Frontal cortex (tissue), 4 donors: ENCODE results near the gene S100Z. TPM values are rescaled to one million over a fixed set of nuclear protein-coding genes. Genes with fewer than 3 reads are reported as not detected.
"Not testable (repeated sequence)": the region's sequence is repeated elsewhere in the genome, so short reads cannot be mapped to it uniquely, and the experiment has no call there.

Experiments used
- DNase-seq, 2 donors: peaks; one replicate each; pipeline ENCODE4 v3.0.0; 2012; ENCODE audit warnings: low spot score in 2 of 2
- FAIRE-seq: peaks from 2 replicates; lab custom pipeline; 2012; peaks lifted over from hg19 to GRCh38; lab: Jason Lieb, UNC
- total RNA-seq: library from RNA; depleted of rRNA; stranded (reverse); fragments of >200 nt; gene quantifications from one replicate; pipeline ENCODE4 v1.2.3, GENCODE V29; 2014
- donor health status: control.
- donor health status: control.
- donor health status: control.

The S100Z gene
- total RNA-seq, 1 donor from 2014 or later, result not detected

GRCh38 chr5:76822105-76822731 is 27.6 kb upstream of the S100Z start:
- FAIRE-seq, result not testable (repeated sequence)

GRCh38 chr5:76826416-76826815 is 23.4 kb upstream of the S100Z start:
- FAIRE-seq, result not testable (repeated sequence)

More at GRCh38 chr5:76822105-76822731, 27.6 kb upstream of the S100Z start:
- not testable (repeated sequence) for DNase-seq

DNA sequence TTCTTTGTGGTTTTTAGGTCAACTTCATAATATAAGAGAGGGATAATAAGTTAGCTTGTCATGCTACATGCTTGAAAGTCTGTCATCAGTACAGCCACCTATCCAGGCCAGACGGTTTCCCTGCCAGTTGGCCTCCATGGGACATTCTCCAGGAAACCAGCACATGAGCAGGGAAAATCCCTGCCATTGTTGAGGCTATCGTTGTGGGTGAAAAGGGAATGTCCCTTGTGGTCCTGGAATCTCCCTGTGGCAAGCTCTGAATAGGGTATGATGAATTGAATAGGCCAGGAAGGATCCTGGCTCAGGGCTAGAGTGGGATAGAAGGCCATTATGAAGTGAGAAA is 18.7 kb upstream of the S100Z start:
- DNase-seq (no peak), FAIRE-seq (no peak)

More at GRCh38 chr5:76826416-76826815, 23.4 kb upstream of the S100Z start:
- DNase-seq, result not testable (repeated sequence)

- no peak for FAIRE-seq
- DNase-seq, result no peak
Observed at GRCh38 chr5:76836181-76836580, 13.6 kb upstream of the S100Z start.

- no peak for DNase-seq
- no peak for FAIRE-seq
Observed at GRCh38 chr5:76836585-76836984, 13.2 kb upstream of the S100Z start.

DNA sequence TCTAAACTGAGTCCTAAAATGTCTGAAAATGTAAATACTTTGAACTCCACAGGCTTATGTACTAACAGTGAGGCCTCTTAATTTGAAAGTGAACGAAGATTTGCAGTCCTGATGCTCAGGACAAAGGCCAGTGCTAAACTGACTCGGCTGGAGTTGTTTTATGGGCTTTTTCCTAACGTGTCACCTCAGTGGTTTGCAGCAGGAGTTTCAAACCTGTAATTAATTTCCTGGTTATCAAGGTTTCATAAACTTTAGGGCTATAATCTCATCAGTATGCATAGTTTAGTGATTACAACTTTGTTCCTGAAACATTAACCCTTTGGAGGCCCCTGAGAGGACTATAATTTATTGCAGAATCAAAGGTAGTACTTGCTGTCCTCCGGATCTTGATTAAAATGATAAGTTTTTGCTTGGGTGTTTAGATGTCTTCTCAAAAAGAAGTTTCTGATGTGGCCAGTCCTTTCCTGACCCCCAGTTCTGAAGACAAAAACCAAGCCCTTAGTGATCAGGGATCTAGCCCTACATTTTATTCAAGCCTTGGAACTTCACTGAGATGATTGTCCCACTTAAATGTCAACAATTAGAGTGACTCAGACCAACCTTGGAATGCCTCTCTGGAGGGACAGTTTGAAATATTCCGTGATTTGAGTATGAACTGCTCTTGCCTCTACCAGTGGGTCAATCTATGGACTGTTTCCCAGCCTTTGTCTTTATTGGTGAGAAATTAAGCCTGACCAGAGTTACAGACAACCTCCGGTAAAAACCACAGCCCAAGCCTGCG is 11.1 kb upstream of the S100Z start:
- FAIRE-seq, result no peak
- DNase-seq, result no peak

- FAIRE-seq (no peak), DNase-seq (no peak)
Observed at GRCh38 chr5:76841361-76841760, 8.5 kb upstream of the S100Z start.

DNA sequence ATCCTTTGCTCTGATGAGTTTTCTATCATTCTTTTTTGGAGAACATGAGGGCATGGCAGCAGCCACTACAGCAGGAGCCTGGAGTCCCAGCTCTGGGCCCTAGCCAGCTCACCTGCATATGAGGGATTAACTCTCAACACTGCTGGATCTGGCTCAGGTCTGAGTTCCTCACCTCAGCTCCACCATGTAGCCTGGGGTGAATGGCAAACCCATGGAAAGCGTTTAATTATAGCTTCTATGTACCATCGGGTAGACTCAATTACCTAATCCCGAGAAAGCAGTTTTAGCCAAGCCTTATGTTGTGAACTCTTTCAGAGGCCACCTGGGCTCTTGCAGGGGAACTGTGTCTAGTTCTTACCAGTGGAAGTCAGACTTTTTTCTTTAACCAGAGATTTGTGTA is 3.9 kb upstream of the S100Z start:
- DNase-seq (no peak), FAIRE-seq (no peak)

GRCh38 chr5:76850543-76851145 is 830 bp downstream of the S100Z start:
- DNase-seq (no peak), FAIRE-seq (no peak)

- FAIRE-seq, result no peak
Observed at GRCh38 chr5:76851728-76852369, 2.0 kb downstream of the S100Z start.

DNA sequence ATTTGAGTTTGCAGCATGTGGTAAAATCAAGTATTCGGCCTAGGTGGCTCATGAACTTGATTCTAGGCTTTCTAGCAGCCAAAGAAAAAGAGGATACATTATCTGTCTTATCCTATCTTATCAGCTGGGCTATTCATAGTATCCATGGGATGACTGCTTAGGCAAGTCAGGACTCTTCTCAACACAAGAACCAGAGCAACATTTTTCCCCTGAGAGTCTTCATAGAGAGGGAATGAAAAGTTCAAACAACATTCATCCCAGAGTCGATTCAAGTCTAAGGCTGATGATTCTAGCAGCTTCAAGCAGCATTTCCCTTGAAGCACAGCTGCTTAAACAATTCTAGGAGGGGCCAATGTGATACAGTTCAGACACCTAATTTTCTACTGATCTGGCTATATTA is 3.0 kb downstream of the S100Z start:
- FAIRE-seq (no peak), DNase-seq (no peak)

More at GRCh38 chr5:76851728-76852369, 2.0 kb downstream of the S100Z start:
- DNase-seq, result no peak

- DNase-seq, FAIRE-seq: not testable (repeated sequence)
Observed at GRCh38 chr5:76853741-76854140, 3.9 kb downstream of the S100Z start.

GRCh38 chr5:76854644-76855043 is 4.8 kb downstream of the S100Z start:
- FAIRE-seq (no peak), DNase-seq (no peak)

DNA sequence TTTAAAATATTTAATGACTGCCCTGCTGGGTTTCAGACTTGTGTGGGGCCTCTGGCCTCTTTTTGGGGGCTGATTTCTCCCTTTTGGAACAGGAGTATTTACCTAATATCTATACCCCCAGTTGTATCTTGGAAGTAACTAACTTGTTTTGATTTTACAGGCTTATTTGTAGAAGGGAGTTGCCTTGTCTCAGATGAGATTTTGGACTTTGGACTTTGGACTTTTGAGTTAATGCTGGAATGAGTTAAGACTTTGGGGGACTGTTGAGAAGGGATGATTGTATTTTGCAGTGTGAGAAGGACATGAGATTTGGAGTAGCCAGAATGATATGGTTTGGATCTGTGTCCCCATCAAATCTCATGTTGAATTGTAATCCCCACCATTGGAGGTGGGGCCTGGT is 5.7 kb downstream of the S100Z start:
- not testable (repeated sequence) for DNase-seq, FAIRE-seq

DNA sequence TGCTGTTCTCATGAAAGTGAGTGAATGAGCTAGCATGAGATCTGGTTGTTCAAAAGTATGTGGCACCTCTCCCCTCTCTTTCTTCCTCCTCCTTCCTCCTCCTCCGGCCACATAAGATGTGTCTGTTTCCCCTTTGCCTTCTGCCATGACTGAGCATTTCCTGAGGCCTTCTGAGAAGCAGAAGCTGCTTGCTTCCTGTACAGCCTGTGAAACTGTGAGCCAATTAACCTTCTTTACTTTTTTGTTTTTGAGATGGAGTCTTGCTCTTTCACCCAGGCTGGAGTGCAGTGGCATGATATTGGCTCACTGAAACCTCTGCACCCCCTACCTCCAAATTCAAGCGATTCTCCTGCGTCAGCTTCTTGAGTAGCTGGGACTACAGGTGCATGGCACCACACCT is 6.1 kb downstream of the S100Z start:
- no peak for FAIRE-seq
- DNase-seq, result no peak

- DNase-seq, FAIRE-seq: not testable (repeated sequence)
Observed at GRCh38 chr5:76856800-76857199, 7.0 kb downstream of the S100Z start.

- DNase-seq (no peak), FAIRE-seq (no peak)
Observed at GRCh38 chr5:76859591-76860247, 9.9 kb downstream of the S100Z start.

- DNase-seq, result no peak
- no peak for FAIRE-seq
Observed at GRCh38 chr5:76861612-76862011, 11.8 kb downstream of the S100Z start.

DNA sequence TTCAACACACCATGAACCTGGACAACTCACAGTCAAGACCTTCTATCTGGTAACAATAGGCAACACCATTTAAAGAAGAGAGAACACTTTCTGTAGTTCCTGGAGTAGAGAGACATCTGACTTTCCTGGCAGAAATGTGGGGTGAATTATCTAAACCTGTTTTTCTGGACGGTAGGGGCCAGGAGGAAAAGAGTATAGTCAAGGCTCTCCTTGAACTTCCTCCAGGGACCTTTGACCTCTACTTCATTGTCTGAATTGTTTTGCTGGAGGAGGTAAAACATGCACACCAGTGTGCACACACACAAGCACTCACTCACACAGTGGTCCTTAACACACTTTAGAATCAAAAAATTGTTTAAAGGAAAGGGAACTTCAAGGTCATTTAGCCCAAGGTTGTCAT is 13.2 kb downstream of the S100Z start:
- FAIRE-seq (no peak), DNase-seq (no peak)

GRCh38 chr5:76866503-76866902 is 16.7 kb downstream of the S100Z start:
- FAIRE-seq (no peak), DNase-seq (no peak)
